ENCODE results near the gene GINS1.

DNA sequence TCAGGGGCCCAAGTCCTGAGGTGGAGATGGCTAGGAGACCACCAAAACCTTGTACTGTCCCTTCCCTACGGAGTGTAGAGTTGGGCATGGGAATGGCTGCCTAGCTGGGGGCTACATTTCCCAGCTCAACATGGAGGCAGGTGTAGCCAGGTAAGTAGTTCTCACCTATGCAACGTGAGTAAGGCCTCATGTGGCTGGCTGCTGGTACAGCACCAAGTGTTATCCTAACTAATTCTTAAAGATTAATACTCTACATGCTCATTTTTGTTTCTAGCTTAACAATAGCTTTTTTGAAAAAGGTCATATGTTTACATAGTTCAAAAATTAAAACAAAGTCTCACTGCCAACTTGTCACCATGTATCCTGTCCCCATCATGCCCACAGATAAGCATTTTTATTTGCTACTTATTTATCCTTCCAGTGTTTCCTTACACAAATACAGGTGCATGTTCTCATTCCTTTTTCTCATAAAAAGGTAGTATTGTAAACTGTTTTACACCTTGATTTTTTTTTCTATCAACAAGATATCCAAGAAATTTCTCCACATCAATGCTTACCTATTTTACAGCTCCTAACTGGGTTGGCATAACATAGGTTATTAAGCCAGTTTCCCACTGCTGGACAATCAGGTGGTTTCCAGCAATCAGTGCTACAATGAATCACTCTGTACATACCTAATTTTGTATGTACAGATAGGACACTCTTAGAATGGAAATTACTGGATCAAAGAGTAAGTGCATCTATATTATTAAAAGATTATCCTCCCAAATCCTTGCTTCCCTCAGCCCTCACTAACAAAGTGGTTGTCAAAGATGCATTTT, 42.4 kb upstream of the GINS1 start:
- TF ChIP-seq CTCF (IDR thresholded peaks at IDR 0.05) (no peak), EP300 (IDR thresholded peaks at IDR 0.05) (no peak)
